ENCODE results near the gene SPC25.
"Not testable (repeated sequence)": the region's sequence is repeated elsewhere in the genome, so short reads cannot be mapped to it uniquely, and the experiment has no call there.

SPC25 gene, protein sequence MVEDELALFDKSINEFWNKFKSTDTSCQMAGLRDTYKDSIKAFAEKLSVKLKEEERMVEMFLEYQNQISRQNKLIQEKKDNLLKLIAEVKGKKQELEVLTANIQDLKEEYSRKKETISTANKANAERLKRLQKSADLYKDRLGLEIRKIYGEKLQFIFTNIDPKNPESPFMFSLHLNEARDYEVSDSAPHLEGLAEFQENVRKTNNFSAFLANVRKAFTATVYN

DNA sequence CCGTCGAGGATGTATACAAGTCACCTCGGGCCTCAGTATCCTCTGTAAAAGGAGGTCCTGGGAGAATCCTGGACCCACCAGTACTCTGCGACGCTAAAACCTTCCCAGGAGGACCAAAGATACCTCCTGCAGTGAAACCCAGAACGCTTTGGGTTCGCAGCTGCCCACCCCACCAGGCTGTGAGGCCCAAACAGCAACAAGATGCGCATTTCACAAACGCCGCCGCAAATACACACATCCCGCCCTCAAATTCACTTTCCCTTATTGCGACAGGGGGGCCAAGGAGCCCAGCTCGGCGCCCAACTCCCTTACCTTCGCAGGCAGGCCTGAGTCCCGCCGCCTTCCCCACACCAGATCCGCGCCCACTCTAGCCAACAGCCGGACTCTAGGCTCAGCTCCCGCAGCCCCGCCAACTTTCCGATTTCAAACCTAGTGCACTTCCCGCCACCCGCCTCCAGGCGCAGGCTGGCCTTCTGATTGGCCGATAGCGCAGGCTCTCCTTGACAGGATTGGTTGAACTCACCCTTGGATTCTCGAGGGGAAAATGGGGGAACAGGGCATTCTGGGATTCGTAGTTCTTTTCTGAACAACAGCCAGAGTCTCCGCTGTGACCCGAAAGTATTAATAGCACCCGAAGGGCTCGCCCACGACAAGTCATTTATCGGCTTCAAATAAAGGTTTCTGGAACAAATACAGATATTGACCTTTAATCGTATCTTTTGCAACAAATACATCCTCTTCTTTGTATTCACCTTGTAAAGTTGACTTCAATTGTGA is at the start of gene SPC25:
TSS of gene SPC25 (minus strand) at position 425 of the 777 bp plus-strand sequence. CDS start 911 bp downstream, outside the sequence.
- DNase-seq (ENCODE audit: low read depth in 2 of 2) = peak; percentile 83 to 90

DNA sequence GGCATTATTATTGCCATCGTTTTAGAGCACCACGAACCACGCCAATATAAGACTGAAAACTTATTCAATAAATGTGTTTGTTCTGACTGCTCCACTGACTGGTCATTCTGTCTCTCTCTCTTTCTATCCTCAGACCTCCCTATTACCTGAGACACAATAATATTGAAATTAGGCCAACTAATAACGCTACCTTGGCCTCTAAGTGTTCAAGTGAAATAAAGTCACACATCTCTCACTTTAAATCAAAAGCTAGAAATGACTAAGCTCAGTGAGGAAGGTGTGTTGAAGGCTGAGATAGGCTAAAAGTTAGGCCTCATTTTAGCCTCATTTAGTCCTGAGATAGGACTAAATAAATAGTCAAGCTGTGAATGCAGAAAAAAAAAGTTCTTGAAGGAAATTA is 49.7 kb upstream of the SPC25 start:
- no peak for DNase-seq (ENCODE audit: low read depth in 2 of 2)

DNA sequence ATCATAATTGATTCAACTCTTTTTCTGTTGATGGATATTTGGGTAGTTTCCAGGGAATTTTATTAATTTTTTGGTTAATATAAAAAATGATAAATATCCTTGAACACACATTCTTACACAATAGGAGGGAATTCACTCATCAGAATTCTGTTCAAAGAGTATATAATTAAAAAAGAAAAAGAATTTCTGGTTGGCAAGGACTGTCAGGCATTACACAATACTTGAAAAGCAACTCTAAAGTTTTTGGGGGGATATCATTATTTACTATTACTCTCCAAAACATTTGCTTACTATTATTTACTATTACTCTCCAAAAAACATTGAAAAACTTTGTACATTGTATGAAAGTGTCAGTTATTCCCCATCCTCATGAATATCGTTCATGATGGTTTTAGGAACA is 48.8 kb upstream of the SPC25 start:
- DNase-seq (ENCODE audit: low read depth in 2 of 2) = no peak

DNA sequence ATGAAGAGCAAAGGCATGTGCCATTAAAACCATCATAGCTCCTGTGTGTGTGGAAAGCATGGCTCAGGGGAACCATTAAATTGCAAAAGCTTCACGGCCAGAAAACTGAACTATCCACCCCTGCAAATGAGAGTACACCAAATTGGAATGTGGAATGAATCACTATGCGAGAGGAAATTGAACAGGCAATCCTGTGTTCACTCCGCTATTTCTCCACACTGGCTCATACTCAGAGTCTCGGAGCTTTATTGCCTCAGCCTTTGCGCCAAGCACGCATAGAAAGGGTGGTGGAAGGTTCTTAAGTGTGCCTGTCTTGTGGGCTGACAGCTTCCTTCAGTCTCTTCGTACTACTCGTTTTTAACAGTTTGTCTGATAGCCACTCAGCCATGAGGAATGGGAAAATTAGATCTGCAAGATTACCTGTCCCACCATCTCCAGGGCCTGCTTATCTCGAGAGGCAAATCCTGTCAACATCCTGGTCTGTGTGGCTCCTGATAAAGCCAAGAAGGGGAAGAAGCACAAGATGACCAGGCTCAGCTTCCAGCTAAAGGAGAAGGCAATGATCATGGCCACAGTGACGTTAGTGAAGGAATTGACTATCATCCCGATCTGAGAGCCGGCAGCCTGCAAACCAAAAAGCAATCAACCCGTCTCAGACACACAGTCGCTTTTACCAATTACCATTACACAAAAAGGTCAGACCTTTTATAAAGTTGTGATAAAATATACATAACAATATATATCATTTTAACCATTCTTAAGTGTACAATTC is 45.8 kb upstream of the SPC25 start:
- no peak for DNase-seq (ENCODE audit: low read depth in 2 of 2)

DNA sequence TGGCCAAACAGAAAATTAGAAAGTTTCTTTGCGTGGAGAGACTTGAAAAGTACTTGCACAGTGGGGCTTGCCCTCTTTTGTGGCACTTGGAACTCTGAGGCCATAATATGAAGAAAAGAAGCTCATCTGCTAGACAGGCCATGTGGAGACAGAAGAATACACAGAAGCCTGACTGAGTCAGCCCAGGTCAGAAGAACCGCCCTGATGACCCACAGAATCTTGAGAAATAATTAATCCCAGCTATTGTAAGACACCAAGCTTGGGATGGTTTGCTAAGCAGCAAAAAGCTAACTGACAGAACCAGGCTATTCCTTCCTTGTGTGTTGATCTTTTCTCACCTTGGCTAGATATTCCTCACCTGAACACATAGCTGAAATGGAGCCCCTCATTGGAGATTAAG is 44.6 kb upstream of the SPC25 start:
- DNase-seq (ENCODE audit: low read depth in 2 of 2) = no peak

DNA sequence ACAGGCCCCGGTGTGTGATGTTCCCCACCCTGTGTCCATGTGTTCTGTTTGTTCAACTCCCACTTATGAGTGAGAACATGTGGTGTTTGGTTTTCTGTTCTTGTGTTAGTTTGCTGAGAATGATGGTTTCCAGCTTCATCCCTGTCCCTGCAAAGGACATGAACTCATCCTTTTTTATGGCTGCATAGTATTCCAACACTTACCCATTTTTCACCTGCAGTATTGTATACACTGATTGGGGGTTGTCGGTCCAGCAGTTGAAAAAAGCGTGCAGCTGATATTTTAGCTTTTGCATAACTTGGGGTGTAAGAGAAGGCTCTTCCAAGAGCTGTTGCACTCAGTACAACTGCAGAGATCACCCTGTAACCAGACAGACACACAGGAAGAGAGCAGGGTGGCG is 41.9 kb upstream of the SPC25 start:
- DNase-seq (ENCODE audit: low read depth in 2 of 2) = not testable (repeated sequence)

DNA sequence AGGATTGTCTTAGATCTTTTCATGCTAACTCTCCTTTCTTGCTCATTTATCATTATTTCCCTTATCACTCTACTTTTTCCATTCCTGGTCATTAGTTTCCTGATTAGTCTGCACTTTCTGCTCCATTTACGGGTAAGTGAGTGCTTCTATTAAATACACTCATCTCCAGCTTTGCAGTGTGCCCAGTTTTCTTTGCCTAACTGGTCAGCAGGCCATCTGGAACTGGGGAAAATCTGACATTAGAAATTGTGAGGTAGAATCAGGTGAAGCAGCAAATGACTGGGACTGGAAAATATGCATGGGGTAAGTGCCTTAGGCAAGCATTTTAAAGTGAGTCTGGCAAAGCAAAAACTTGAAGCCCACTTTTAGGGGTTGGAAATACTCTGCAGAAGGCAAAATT is 40.0 kb upstream of the SPC25 start:
- DNase-seq (ENCODE audit: low read depth in 2 of 2) = no peak

DNA sequence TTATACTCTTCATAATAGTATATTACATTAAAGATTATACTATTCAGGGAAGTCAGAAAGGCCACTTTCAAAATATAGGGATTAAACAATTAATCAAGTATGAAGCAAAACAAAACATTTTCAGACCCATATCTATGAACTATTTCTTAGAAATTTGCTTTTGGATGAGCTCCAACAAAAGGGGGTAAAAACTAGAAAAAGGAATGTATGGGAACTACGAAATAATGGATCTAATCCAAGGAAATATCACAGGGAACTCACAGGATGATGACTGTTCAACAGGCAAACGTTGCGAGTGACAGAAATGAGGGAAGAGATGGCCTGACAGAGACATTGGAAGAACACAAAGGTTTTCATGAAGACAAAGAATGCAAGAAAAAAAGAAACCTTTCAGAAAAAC is 38.8 kb upstream of the SPC25 start:
- DNase-seq (ENCODE audit: low read depth in 2 of 2) = no peak

DNA sequence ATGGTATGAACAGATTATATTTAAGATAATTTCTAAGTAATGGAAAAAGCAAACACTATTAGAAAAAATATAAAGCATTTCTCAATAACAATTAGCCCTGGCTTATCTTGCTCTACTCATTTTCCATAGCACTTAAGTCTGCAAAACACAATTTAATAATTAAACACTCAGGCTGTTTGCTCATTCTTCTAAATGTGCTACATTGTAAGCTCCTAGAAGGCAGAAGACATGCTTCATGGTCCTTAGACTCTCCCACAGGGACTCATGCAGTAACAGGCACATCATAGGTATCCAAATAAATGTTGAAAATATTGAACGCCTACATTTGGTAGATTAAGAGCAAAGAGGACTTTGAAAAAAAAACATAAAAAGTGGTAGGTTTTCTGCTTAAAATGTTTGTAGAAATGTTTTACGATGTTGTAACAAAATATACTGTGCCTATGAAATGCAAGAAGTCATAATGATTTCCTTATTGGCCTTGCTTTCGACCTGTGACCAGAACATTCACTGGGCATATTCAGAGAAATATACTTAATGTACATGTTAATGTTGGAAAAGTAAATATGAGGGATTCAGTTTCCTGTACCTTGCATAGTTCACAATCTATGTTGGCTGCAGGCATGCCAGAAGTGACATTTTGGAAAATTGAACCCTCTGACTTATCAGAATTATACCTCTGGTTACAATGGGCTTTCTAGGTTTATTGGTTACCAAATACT is 38.0 kb upstream of the SPC25 start:
- no peak for DNase-seq (ENCODE audit: low read depth in 2 of 2)

DNA sequence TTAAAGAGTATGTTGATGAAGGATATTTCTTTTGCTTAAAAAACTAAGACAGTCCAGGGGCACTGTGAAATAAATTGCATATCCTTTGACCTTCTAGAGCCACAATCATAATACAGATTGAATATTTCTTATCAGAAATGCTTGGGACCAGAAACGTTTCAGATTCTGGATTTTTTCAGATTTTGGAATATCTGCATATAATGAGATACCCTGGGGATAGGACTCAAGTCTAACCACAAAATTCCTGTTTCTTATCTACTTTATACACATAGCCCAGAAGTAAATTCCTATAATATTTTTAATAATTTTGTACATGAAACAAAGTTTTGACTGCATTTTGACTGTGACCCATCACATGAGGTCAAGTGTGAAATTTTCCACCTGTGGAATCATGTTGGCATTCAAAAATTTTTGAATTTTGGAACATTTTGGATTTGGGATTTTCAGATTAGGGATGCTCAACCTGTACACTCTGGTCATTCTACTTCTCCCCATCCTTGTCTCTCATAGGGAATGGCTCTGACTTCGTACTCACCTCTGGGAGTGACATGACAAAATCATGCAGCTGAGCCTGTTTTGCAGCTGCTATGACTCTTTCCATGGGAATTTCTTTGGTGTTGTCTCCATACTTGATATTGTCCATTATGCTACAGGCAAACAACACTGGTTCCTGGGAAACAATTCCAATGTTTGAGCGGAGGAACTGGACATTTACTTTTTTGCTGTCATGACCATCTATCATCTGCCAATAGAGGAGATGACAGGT is 36.6 kb upstream of the SPC25 start:
- DNase-seq (ENCODE audit: low read depth in 2 of 2) = no peak

DNA sequence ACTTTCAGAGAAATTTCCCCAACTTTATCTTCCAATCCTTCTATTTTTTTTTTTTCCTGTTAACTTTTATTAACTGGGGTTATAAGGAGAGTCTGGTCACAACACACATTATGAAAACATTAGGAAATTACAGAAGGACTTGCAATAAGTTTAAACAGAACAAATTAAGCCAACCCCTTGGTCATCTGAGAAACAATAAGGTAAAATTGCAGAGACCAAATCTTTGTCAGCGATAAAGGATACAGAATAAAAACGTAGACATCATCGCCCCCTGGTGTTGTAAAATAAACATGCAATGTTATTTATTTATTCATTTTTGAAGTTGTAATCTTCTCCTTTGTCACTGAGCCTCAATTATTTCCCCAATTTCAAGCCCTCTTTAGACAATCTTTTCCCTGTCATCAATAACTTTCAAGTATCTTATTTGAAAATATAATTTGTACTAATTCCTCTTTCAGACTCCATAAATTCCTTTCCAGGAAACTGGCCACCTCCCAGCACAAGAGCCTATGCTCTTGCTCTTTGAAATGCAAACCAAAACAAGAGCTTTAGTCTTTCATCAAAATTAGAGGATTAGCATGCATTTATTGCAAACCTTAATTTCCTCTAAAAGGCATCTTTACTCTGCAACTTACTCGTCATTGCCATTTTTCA is 30.4 kb upstream of the SPC25 start:
- no peak for DNase-seq (ENCODE audit: low read depth in 2 of 2)

DNA sequence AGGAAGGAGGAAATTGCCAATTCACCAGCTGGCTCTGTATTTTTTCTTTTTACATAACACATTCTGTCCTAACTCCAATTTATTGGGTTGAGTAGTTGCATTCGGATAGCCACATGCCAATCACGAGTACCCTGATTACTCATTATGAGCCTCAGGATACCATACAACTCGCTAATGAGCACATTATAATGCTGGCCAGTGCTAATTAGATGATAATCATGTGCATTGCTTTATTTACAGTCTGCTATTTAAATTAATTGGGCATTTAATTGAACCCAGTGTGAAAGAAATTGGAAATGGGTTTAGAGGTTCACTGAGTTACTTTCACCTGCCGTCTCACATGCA is 26.1 kb upstream of the SPC25 start:
- DNase-seq (ENCODE audit: low read depth in 2 of 2) = no peak

DNA sequence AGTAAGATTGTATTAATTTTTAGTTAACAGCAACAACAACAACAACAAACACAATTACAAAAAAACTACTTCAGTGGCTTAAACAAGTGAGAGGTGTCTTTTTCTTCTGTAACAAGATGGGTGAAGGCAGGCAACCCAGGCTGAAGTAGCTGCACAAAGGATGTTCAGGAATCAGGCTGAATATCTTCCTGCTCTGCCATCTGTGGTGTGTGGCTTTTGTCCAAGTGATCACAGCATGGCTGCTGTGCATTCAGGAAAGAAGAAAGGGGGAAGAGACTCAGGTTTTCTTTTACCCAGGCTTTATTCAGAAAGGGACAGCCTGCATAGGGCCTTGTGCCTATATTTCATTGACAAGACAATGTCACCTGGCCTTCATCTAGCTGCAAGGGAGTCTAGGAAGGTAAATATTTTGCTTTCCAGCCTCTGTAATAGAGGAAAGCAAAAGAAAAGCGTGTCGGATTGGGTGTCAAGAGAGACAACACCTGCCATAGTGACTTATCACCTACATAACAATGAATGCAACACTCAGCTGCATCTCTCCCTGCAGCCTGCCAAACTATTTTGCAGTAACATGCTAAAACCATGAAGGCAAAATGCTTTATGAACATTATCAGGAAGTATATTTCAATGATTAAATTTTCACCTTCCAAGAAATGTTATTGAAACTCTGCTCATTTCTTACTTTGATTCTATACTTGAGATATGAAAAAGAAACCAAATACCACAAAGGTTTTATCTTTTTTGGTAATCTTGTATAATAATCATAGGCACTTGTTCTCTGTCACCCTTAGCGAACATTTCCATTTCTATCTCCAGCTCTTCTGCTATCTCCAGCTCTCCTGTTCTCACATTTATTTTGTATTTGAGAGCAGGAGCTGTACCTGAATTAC is 25.5 kb upstream of the SPC25 start:
- no peak for DNase-seq (ENCODE audit: low read depth in 2 of 2)

DNA sequence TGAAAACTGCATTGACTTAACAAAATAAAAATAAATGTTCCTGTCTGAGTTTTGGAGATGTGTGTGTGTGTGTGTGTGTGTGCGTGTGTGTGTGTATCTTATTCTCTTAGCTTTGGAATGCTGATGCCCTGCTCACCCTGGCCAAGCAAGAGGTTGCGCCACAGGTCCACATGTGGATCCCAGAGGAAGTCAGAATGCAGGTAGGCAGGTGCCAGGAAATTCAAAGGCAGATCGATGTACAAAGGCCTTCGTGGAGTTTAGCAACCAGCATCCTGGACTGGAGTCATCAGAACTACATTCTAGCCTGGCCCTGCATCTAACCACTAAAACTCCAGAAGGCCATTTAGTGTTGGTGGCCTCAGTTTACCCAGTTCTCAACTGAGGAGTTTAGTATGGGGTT is 23.3 kb upstream of the SPC25 start:
- DNase-seq (ENCODE audit: low read depth in 2 of 2) = no peak

DNA sequence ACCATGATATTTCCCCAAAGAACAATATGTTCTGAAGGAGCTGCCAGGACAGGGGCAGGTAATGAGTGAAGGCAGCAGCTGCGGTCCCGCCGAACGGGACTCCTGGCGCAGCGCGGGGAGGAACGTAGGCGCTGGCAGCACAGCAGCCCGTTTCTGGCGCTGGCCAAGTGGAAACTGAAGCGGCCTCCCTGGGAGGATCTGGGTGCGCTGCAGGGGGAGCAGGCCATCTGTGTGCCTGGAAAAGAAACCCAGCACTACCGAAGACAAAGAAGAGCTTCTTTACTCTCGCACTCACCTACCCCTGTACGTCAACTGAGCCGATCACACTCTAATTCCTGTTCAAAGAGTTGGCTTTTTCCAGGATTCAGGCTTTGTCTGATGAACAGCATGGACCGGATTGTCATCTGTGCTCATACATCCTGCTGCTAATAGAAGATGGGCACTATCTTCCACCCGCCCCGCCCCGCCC is 22.7 kb upstream of the SPC25 start:
- DNase-seq (ENCODE audit: low read depth in 2 of 2) = no peak

DNA sequence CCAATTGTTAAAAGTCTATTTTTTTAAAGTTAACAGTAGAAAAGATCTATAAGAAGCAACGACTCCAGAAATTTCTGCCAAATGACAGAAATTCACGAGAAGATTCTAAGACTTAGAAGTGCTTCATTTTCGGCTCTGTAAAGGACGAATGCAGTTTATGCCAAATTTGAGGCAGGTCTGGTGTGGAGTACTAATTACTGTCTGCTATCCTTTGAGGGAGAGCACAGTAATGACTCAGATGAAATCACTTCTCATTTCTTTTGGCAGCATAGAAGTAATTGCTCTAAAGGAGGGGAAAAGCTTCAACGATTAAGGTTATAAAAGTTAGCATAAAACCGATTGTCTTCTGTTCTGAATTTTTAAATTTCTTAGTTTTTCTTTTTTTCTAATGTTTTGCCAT is 22.2 kb upstream of the SPC25 start:
- no peak for DNase-seq (ENCODE audit: low read depth in 2 of 2)

DNA sequence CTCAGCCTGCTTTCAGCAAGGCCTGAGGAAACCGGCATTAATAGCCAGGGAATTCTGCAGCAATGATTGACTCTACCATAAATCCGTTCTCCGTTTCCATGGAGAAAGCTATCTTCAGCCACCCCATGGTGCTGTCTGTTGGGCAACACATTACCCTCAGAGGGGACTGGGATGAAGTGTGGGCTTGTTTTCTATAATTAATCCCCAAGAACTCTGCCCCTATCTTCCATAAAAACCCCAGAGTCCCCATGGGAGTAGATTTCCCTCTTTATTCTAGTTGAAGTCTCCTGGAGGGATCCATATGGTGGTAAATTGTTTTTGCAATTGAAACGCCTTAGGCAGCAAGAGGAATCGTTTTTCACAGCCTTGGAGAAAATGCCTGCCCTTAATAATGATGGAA is 20.1 kb upstream of the SPC25 start:
- no peak for DNase-seq (ENCODE audit: low read depth in 2 of 2)

DNA sequence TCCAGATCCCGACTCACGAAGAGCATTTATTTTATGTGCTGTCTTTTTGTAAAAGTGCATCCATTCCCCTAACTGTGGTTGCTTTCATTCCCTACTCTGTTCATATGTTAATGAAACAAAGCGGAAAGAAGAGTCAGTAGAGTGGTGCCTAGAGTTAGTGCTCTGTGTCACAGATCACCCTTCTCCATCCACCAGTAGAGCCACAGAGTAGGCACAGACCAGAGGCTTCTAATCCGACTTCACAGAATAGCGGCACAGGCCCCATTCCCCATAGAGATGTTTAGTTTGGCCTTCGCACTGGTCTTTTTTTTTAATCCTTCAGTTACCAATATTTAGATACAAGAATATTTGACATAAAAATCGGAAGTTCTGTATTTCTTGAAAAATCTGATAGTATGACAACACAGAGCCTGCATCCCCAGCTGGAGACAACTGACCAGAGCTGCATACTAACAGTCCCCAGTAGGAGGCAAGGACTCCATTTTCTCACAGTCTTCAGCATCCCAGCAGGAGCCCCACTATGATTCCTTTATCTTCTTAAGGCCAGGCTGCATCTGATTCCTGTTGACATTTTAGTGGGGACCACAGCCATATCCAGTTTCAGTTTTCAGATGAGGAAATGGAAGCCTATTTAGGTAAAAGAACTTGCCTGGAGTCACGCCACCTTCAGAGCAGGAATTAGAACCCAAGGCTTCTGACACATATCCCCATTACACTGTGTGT is 17.9 kb upstream of the SPC25 start:
- no peak for DNase-seq (ENCODE audit: low read depth in 2 of 2)

DNA sequence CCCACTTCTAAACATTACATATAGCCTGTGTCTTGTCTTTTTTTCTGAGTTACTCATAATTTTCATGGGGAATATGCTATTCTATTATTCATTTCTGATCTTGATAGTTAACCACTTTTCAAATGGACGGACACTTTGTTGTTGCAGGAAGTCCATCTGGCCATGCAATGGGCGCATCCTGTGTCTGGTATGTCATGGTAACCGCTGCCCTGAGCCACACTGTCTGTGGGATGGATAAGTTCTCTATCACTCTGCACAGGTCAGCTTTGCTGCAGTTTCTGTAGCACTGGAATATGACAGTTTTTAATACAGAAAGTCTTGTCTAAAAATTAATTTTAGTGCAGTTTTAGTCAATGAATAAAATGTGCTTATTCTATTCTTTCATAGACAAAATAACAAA is 14.1 kb upstream of the SPC25 start:
- DNase-seq (ENCODE audit: low read depth in 2 of 2) = no peak
